ENCODE data around the gene ZNF519. TPM values are rescaled to one million over a fixed set of nuclear protein-coding genes. Genes with fewer than 3 reads are reported as not detected.
A peak's percentile ranks its signal among the peaks of the same experiment; 100 is the strongest.
"Not testable (repeated sequence)": the region's sequence is repeated elsewhere in the genome, so short reads cannot be mapped to it uniquely, and the experiment has no call there.

The ZNF519 gene
- total RNA-seq, 3 donors from 2014 or later: 7.9 to 18.4 (median 9.1) TPM

GRCh38 chr18:14145021-14145420, 12.8 kb upstream of the ZNF519 start:
- intact Hi-C loops (cut with DNase I; ENCODE audit: low total_unique reads); H3K36me3 ChIP-seq; H3K9me3 ChIP-seq; H3K4me3 ChIP-seq; H3K4me1 ChIP-seq; DNase-seq (ENCODE audit: low spot score in 2 of 2); H3K27ac ChIP-seq; H3K27me3 ChIP-seq: not testable (repeated sequence)

- Histone ChIP-seq H3K9me3 (no peaks in the 10 kb centered on the region), H3K27ac (no peak overlapping the region), H3K36me3 (no peaks in the 10 kb centered on the region), H3K4me1 (no peaks in the 10 kb centered on the region), H3K27me3 (no peaks in the 10 kb centered on the region), H3K4me3 (no peak overlapping the region)
- intact Hi-C loops (cut with DNase I; ENCODE audit: low total_unique reads): no loop called here
- TF ChIP-seq CTCF (IDR thresholded peaks at IDR 0.05) (no peak), POLR2A (IDR thresholded peaks at IDR 0.05) (no peak), POLR2AphosphoS5 (IDR thresholded peaks at IDR 0.05) (no peak)
- DNase-seq (ENCODE audit: low spot score in 2 of 2): no peak
Measured at GRCh38 chr18:14144628-14144895, 12.3 kb upstream of the ZNF519 start.

DNA sequence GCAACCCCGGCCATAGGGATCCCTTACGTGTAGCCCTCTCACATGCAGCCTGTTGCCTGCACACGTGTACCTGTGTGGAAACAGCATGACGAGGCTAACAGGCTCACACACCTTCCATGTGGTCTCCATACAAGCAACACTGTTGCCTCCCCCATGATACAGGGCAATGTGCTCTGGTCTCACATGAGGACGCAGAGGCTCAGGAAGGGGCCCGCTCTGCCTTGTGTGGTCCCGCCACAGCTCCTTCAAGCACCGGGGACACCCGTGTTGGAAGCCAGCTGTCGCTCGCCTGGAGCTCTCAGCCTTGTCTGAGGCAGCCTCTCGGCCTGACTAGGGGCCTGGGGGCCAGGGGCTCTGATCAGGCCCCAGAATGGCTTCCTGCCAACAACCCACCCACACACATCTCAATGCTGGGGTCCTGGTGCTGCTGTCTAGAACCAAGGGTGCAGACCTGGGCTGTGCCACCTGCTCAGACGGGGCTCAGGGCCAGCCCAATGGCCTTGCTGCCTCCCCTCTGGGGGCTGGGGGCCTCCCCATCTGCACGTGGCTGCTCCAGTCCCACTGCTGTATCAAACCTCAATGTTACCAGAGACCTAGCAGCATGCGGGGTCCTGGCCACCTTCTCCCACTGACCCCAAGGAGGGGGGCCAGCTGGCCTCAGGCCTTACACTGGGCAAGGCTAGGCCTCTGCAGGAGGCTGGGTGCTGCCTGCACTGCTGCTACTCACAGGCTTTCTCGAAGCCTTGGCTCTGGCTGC, 11.8 kb upstream of the ZNF519 start:
- intact Hi-C loops (cut with DNase I; ENCODE audit: low total_unique reads); H3K27ac ChIP-seq; DNase-seq (ENCODE audit: low spot score in 2 of 2); H3K27me3 ChIP-seq; H3K36me3 ChIP-seq; H3K9me3 ChIP-seq; H3K4me1 ChIP-seq; H3K4me3 ChIP-seq: not testable (repeated sequence)

GRCh38 chr18:14143396-14143795, 11.2 kb upstream of the ZNF519 start:
- H3K4me3 ChIP-seq; H3K27me3 ChIP-seq; intact Hi-C loops (cut with DNase I; ENCODE audit: low total_unique reads); H3K4me1 ChIP-seq; H3K27ac ChIP-seq; DNase-seq (ENCODE audit: low spot score in 2 of 2); H3K9me3 ChIP-seq; H3K36me3 ChIP-seq: not testable (repeated sequence)

- H3K27ac ChIP-seq; H3K4me1 ChIP-seq; H3K4me3 ChIP-seq; H3K36me3 ChIP-seq; intact Hi-C loops (cut with DNase I; ENCODE audit: low total_unique reads); H3K27me3 ChIP-seq; DNase-seq (ENCODE audit: low spot score in 2 of 2); H3K9me3 ChIP-seq: not testable (repeated sequence)
Measured at GRCh38 chr18:14142177-14142576, 9.9 kb upstream of the ZNF519 start.

- H3K27me3 ChIP-seq; intact Hi-C loops (cut with DNase I; ENCODE audit: low total_unique reads); H3K9me3 ChIP-seq; H3K27ac ChIP-seq; H3K36me3 ChIP-seq; H3K4me3 ChIP-seq; DNase-seq (ENCODE audit: low spot score in 2 of 2); H3K4me1 ChIP-seq: not testable (repeated sequence)
Measured at GRCh38 chr18:14139583-14139982, 7.3 kb upstream of the ZNF519 start.

GRCh38 chr18:14137971-14138370, 5.7 kb upstream of the ZNF519 start:
- intact Hi-C loops (cut with DNase I; ENCODE audit: low total_unique reads); H3K9me3 ChIP-seq: not testable (repeated sequence)

DNA sequence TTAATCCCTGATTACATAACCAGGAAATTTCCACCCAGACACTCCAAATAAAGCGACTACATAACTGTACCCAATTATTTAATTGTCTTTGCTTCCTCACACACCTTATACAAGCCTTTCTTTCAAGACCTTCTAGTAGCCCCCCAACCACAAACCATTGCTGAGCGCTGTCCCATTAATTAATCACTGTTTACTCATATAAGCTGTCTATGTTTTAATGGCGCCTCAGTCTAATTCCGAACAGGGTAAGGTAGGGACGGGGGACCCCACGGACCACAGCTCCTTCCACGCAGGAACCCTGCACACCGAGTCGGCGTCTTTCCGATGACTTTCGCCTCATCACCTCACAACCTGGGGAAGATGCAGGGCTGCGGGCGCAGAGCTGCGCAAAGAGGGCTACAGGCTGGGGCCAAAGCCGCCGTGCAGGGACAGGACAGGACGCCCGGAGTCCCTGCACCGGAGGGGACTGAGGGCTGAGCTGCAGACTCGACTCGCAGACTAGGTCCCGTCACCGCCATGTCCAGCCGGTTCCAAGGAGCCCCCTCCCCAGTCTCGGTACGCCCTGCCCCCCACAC, 452 bp downstream of the ZNF519 start:
- H3K4me1 ChIP-seq; H3K36me3 ChIP-seq; DNase-seq (ENCODE audit: low spot score in 2 of 2); H3K27me3 ChIP-seq; H3K9me3 ChIP-seq; intact Hi-C loops (cut with DNase I; ENCODE audit: low total_unique reads): not testable (repeated sequence)
- Histone ChIP-seq H3K27ac (peak overlapping the region; percentile 36 to 68), H3K4me3 (peak overlapping the region; percentile 55 to 79 (median 64))

More at GRCh38 chr18:14137971-14138370, 5.7 kb upstream of the ZNF519 start:
- not testable (repeated sequence) for H3K27me3 ChIP-seq; H3K36me3 ChIP-seq; H3K27ac ChIP-seq; H3K4me3 ChIP-seq; H3K4me1 ChIP-seq; DNase-seq (ENCODE audit: low spot score in 2 of 2)

DNA sequence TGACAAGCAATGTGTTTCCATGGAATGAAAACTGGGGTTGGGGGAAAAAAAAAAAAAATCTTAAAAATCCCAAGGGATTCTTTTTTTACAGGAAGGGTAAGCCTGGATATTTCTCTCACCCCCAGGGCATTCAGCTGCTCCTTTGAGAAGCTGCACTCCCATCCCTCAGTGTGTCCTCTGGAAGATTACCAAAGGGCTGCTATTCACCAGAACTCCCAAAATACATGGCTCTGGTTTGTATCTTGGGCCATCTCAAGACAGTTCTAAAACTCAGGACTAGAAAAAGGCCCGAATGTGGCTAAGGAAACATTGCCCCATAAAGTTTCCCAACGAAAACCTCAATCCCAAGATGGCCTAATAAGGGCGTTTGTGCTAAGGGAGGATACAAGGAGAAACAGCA, 1.4 kb downstream of the ZNF519 start:
- H3K36me3 ChIP-seq; DNase-seq (ENCODE audit: low spot score in 2 of 2); H3K27ac ChIP-seq; H3K27me3 ChIP-seq; intact Hi-C loops (cut with DNase I; ENCODE audit: low total_unique reads); H3K4me3 ChIP-seq; H3K4me1 ChIP-seq; H3K9me3 ChIP-seq: not testable (repeated sequence)
